C1 segment of cervical spinal cord (tissue), 14 donors: ENCODE data around the gene TMEM183A.
A peak's percentile ranks its signal among the peaks of the same experiment; 100 is the strongest.

Experiments
- DNase-seq, 14 donors: peaks; one replicate each; lab custom pipeline; 2025; lab: John Stamatoyannopoulos, UW

Gene TMEM183A

GRCh38 chr1:203045821-203046594, 38.8 kb downstream of the TMEM183A start:
- peak in 1 of 14 donors; percentile 66 for DNase-seq

GRCh38 chr1:203046984-203047630, 39.9 kb downstream of the TMEM183A start:
- peak in 1 of 14 donors; percentile 48 for DNase-seq

- peak in 1 of 14 donors; percentile 49 for DNase-seq
Observed at GRCh38 chr1:203048086-203048485, 40.9 kb downstream of the TMEM183A start.

GRCh38 chr1:203048555-203049051, 41.4 kb downstream of the TMEM183A start:
- DNase-seq: peak in 1 of 14 donors; percentile 73

GRCh38 chr1:203049077-203049476, 41.9 kb downstream of the TMEM183A start:
- no peak for DNase-seq

- DNase-seq: peak in 1 of 14 donors; percentile 22
Observed at GRCh38 chr1:203049576-203050180, 42.5 kb downstream of the TMEM183A start.

GRCh38 chr1:203050826-203051225, 43.7 kb downstream of the TMEM183A start:
- no peak for DNase-seq

GRCh38 chr1:203051841-203052324, 44.7 kb downstream of the TMEM183A start:
- DNase-seq: no peak

- no peak for DNase-seq
Observed at GRCh38 chr1:203052601-203053000, 45.4 kb downstream of the TMEM183A start.

GRCh38 chr1:203054184-203054583, 47.0 kb downstream of the TMEM183A start:
- no peak for DNase-seq

- DNase-seq: no peak
Observed at GRCh38 chr1:203054642-203055041, 47.5 kb downstream of the TMEM183A start.

- no peak for DNase-seq
Observed at GRCh38 chr1:203055161-203055799, 48.1 kb downstream of the TMEM183A start.

- no peak for DNase-seq
Observed at GRCh38 chr1:203056012-203056411, 48.8 kb downstream of the TMEM183A start.

GRCh38 chr1:203056516-203056915, 49.3 kb downstream of the TMEM183A start:
- no peak for DNase-seq

- DNase-seq: peak in 1 of 14 donors; percentile 18
Observed at GRCh38 chr1:203057911-203058675, 50.9 kb downstream of the TMEM183A start.

GRCh38 chr1:203058676-203058935, 51.4 kb downstream of the TMEM183A start:
- DNase-seq: no peak

- DNase-seq: no peak
Observed at GRCh38 chr1:203059485-203059884, 52.3 kb downstream of the TMEM183A start.

GRCh38 chr1:203060115-203060514, 52.9 kb downstream of the TMEM183A start:
- no peak for DNase-seq

- no peak for DNase-seq
Observed at GRCh38 chr1:203063287-203063686, 56.1 kb downstream of the TMEM183A start.

GRCh38 chr1:203065191-203065590, 58.0 kb downstream of the TMEM183A start:
- DNase-seq: no peak

- DNase-seq: no peak
Observed at GRCh38 chr1:203065986-203066385, 58.8 kb downstream of the TMEM183A start.
